ENCODE results near the gene SPTBN1. TPM values are rescaled to one million over a fixed set of nuclear protein-coding genes. Genes with fewer than 3 reads are reported as not detected.
"Not testable (repeated sequence)": the region's sequence is repeated elsewhere in the genome, so short reads cannot be mapped to it uniquely, and the experiment has no call there.

SPTBN1 gene
- total RNA-seq, 2 experiments from 2014 or later: 82.9 to 109 TPM

- Mint-ChIP-seq H3K4me3 (no peak overlapping the region), H3K4me1 (peaks cover 21% of the 10 kb centered on the region), H3K36me3 (peaks cover 1% of the 10 kb centered on the region), H3K9me3 (ENCODE audit: low read depth) (no peaks in the 10 kb centered on the region), H3K27me3 (peaks cover 43% of the 10 kb centered on the region), H3K27ac (no peak overlapping the region)
- CTCF ChIA-PET: interaction anchor here (0.9 to 3.6 kb wide), 9 partner anchors 9 to 169 kb away, joined by 3 to 17 read pairs (median 3); no protein-coding TSS in a partner anchor
- DNase-seq (no peak), ATAC-seq (no peak)
These were observed 235.5 kb downstream of the SPTBN1 start for GRCh38 chr2:54691445-54692135.

- peaks cover 43% of the 10 kb centered on the region for H3K27me3 Mint-ChIP-seq
- CTCF ChIA-PET: interaction anchor here (0.9 to 3.6 kb wide), 6 partner anchors 12 to 170 kb away, joined by 3 to 17 read pairs (median 4); no protein-coding TSS in a partner anchor
- H3K36me3 Mint-ChIP-seq: peaks cover 1% of the 10 kb centered on the region
- no peak for ATAC-seq
- H3K27ac Mint-ChIP-seq: no peak overlapping the region
- H3K4me1 Mint-ChIP-seq: peaks cover 14% of the 10 kb centered on the region
- H3K4me3 Mint-ChIP-seq: no peak overlapping the region
- no peaks in the 10 kb centered on the region for H3K9me3 Mint-ChIP-seq (ENCODE audit: low read depth)
- DNase-seq: no peak
These were observed 236.4 kb downstream of the SPTBN1 start for GRCh38 chr2:54692556-54692955.

- Mint-ChIP-seq H3K9me3 (ENCODE audit: low read depth) (no peaks in the 10 kb centered on the region), H3K36me3 (no peaks in the 10 kb centered on the region), H3K27me3 (peaks cover 30% of the 10 kb centered on the region), H3K4me1 (no peaks in the 10 kb centered on the region), H3K27ac (no peak overlapping the region), H3K4me3 (no peak overlapping the region)
- CTCF ChIA-PET: interaction anchor here (1.8 kb wide), 1 partner anchor 9 kb away, joined by 8 read pairs; no protein-coding TSS in a partner anchor
- no peak for ATAC-seq
- DNase-seq: no peak
These were observed 239.3 kb downstream of the SPTBN1 start for GRCh38 chr2:54695378-54695777.

GRCh38 chr2:54697934-54698333, 241.8 kb downstream of the SPTBN1 start:
- Mint-ChIP-seq H3K36me3 (no peaks in the 10 kb centered on the region), H3K9me3 (ENCODE audit: low read depth) (no peaks in the 10 kb centered on the region), H3K4me1 (no peaks in the 10 kb centered on the region), H3K4me3 (no peak overlapping the region), H3K27me3 (peaks cover 47% of the 10 kb centered on the region), H3K27ac (no peak overlapping the region)
- CTCF ChIA-PET: interaction anchor here (1.0 to 1.7 kb wide), 2 partner anchors 8 to 32 kb away, joined by 5 read pairs; no protein-coding TSS in a partner anchor
- no peak for ATAC-seq
- DNase-seq: no peak

- H3K36me3 Mint-ChIP-seq; H3K9me3 Mint-ChIP-seq (ENCODE audit: low read depth); H3K4me1 Mint-ChIP-seq; CTCF ChIA-PET; H3K4me3 Mint-ChIP-seq; H3K27ac Mint-ChIP-seq; ATAC-seq; DNase-seq: not testable (repeated sequence)
- H3K27me3 Mint-ChIP-seq: peaks cover 49% of the 10 kb centered on the region
These were observed 242.8 kb downstream of the SPTBN1 start for GRCh38 chr2:54698926-54699325.

GRCh38 chr2:54699665-54700064, 243.5 kb downstream of the SPTBN1 start:
- DNase-seq (no peak), ATAC-seq (no peak)
- Mint-ChIP-seq H3K4me3 (no peak overlapping the region), H3K9me3 (ENCODE audit: low read depth) (no peaks in the 10 kb centered on the region), H3K36me3 (no peaks in the 10 kb centered on the region), H3K4me1 (no peaks in the 10 kb centered on the region), H3K27me3 (peaks cover 49% of the 10 kb centered on the region), H3K27ac (no peak overlapping the region)
- CTCF ChIA-PET: interaction anchor here (1.0 kb wide), 1 partner anchor 35 kb away, joined by 3 read pairs; no protein-coding TSS in a partner anchor

- H3K27ac Mint-ChIP-seq: no peak overlapping the region
- H3K9me3 Mint-ChIP-seq (ENCODE audit: low read depth): no peaks in the 10 kb centered on the region
- H3K4me1 Mint-ChIP-seq: no peaks in the 10 kb centered on the region
- no peak for ATAC-seq
- peaks cover 47% of the 10 kb centered on the region for H3K27me3 Mint-ChIP-seq
- no peak for DNase-seq
- no peak overlapping the region for H3K4me3 Mint-ChIP-seq
- H3K36me3 Mint-ChIP-seq: no peaks in the 10 kb centered on the region
- CTCF ChIA-PET: interaction anchor here (4.6 kb wide), 1 partner anchor 35 kb away, joined by 87 read pairs; no protein-coding TSS in a partner anchor
These were observed 244.9 kb downstream of the SPTBN1 start for GRCh38 chr2:54701029-54701428.

GRCh38 chr2:54704238-54704637, 248.1 kb downstream of the SPTBN1 start:
- DNase-seq (no peak), ATAC-seq (no peak)
- Mint-ChIP-seq H3K27me3 (peaks cover 51% of the 10 kb centered on the region), H3K36me3 (no peaks in the 10 kb centered on the region), H3K9me3 (ENCODE audit: low read depth) (no peaks in the 10 kb centered on the region), H3K4me3 (no peak overlapping the region), H3K4me1 (peaks cover 10% of the 10 kb centered on the region), H3K27ac (no peak overlapping the region)
- CTCF ChIA-PET: interaction anchor here (0.7 to 4.8 kb wide), 33 partner anchors 8 to 602 kb away, joined by 3 to 87 read pairs (median 4); no protein-coding TSS in a partner anchor

- peaks cover 10% of the 10 kb centered on the region for H3K4me1 Mint-ChIP-seq
- H3K27ac Mint-ChIP-seq: no peak overlapping the region
- peaks cover 56% of the 10 kb centered on the region for H3K27me3 Mint-ChIP-seq
- no peaks in the 10 kb centered on the region for H3K36me3 Mint-ChIP-seq
- no peak overlapping the region for H3K4me3 Mint-ChIP-seq
- CTCF ChIA-PET: interaction anchor here (0.7 to 4.8 kb wide), 37 partner anchors 8 to 603 kb away, joined by 3 to 87 read pairs (median 4); no protein-coding TSS in a partner anchor
- ATAC-seq (no peak), DNase-seq (no peak)
- no peaks in the 10 kb centered on the region for H3K9me3 Mint-ChIP-seq (ENCODE audit: low read depth)
These were observed 248.8 kb downstream of the SPTBN1 start for GRCh38 chr2:54704688-54705605.

GRCh38 chr2:54706622-54707021, 250.5 kb downstream of the SPTBN1 start:
- no peaks in the 10 kb centered on the region for H3K36me3 Mint-ChIP-seq
- no peak for DNase-seq
- H3K27me3 Mint-ChIP-seq: peaks cover 51% of the 10 kb centered on the region
- H3K4me3 Mint-ChIP-seq: no peak overlapping the region
- CTCF ChIA-PET: interaction anchor here (0.7 to 4.8 kb wide), 9 partner anchors 9 to 184 kb away, joined by 3 to 87 read pairs (median 3); no protein-coding TSS in a partner anchor
- no peaks in the 10 kb centered on the region for H3K9me3 Mint-ChIP-seq (ENCODE audit: low read depth)
- no peak for ATAC-seq
- H3K27ac Mint-ChIP-seq: no peak overlapping the region
- peaks cover 10% of the 10 kb centered on the region for H3K4me1 Mint-ChIP-seq

GRCh38 chr2:54708584-54709335, 252.6 kb downstream of the SPTBN1 start:
- no peak for DNase-seq
- CTCF ChIA-PET: interaction anchor here (1.3 to 4.8 kb wide), 5 partner anchors 14 to 186 kb away, joined by 3 to 87 read pairs (median 8); partner anchors contain the start of gene EML6
- Mint-ChIP-seq H3K27me3 (peaks cover 46% of the 10 kb centered on the region), H3K4me1 (peaks cover 10% of the 10 kb centered on the region), H3K4me3 (no peak overlapping the region), H3K27ac (no peak overlapping the region), H3K36me3 (no peaks in the 10 kb centered on the region), H3K9me3 (ENCODE audit: low read depth) (no peaks in the 10 kb centered on the region)
- peak; percentile 54 for ATAC-seq

- Mint-ChIP-seq H3K36me3 (no peaks in the 10 kb centered on the region), H3K9me3 (ENCODE audit: low read depth) (no peaks in the 10 kb centered on the region), H3K27ac (no peak overlapping the region), H3K4me1 (peaks cover 10% of the 10 kb centered on the region), H3K4me3 (no peak overlapping the region), H3K27me3 (peaks cover 47% of the 10 kb centered on the region)
- CTCF ChIA-PET: interaction anchor here (1.6 to 1.8 kb wide), 2 partner anchors 13 to 44 kb away, joined by 7 to 8 read pairs; partner anchors contain the start of gene EML6
- no peak for DNase-seq
- ATAC-seq: peak; percentile 13
These were observed 253.2 kb downstream of the SPTBN1 start for GRCh38 chr2:54709336-54709809.

Data from activated CD8-positive, alpha-beta memory T cell treated with anti-CD3 and anti-CD28 coated beads, Interleukin-2, amount 10 ng/mL, durations not matched to agents 7 days and 5 days (primary cell).